GM12873 (cell line): ENCODE results near the gene TMEM217.

ENCODE experiments used
- CTCF ChIP-seq: IDR thresholded peaks from 2 replicates; pipeline ENCODE4 v1.5.1; 2012; ENCODE audit warnings: low read depth, mild to moderate bottlenecking, moderate library complexity, low read length, control low read depth; ENCODE audit not compliant: insufficient read depth; ENCODE audit errors: missing control alignments

The TMEM217 gene

DNA sequence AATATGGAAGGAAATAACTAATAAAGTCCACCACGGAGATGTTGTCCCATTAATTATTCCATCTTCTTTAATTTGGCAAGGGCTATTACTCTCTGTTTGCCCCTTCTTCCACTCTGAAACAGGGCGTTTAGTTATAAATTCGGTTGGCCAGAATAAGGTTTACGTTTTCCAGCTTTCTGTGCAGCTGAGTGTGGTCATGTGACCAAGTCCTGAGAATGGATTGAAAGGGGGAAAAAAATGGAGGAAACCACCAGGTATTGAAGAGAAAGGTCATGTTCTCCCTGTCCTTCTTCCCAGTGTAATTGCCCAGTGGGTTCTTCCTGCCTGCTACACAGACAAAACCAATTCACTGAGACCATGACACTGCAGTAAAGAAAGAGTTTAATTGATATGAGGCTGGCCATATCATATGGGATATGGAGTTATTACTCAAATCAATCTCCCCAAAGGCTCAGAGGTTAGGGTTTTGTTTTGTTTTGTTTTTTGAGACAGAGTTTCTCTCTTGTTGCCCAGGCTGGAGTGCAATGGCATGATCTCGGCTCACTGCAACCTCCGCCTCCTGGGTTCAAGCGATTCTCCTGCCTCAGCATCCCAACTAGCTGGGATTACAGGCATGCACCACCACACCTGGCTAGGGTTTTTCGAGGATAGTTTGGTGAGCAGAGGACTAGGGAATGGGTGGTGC is 14.7 kb downstream of the TMEM217 start:
- TF ChIP-seq CTCF: no peak

- TF ChIP-seq CTCF: no peak
Measured at GRCh38 chr6:37242429-37243052, 15.4 kb downstream of the TMEM217 start.

- TF ChIP-seq CTCF: no peak
Measured at GRCh38 chr6:37241775-37242428, 16.0 kb downstream of the TMEM217 start.

DNA sequence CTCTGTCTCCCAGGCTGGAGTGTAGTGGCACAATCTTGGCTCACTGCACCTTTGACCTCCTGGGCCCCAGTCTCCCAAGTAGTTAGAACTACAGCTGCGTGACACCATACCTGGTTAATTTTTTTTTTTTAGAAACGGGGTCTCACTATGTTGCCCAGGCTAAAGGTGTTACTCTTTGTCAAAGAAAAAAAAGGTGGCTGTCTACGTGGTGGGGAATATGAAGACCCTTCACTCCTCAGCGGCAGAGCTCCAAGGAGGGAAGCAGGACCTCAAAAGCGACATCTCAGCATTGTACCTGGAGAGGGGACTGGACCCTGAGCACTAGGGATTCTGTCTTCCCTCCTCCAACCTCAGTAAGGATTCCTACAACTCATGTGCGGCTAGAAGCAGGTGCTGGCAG is 16.8 kb downstream of the TMEM217 start:
- no peak for TF ChIP-seq CTCF

DNA sequence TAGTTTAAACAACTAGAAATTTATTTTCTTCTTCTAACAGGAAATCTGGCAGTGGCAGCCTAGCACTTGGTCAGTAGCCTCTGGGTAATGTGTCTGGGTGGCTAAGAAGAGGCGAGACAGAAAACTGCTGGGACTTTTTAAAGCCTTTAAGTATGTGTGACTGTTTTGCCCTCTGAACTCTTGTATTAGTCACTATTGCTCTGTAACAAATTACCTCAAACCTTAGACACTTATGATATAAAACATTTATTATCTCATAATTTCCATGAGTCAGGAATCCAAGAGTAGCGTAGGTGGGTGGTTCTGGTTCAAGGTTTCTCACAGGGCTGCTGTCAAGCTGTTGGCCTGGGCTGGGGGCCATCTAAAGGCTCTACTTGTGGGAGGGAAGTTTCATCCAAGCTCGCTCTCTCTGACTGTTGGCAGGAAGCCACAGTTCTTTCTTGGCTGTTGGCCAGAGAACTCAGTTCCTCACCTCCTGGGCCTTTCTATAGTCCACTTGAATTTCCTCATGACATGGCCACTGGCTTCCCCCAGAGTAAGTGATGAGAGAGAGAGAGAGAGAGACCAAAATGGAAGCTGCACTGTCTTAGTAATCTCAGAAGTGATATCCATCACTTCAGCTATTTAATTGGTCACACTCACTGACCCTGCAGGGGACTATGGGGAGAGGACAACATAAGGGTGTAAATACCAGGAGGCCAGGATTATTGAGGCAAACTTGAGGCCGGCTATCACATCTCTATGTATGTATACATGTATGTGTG is 17.8 kb downstream of the TMEM217 start:
- no peak for TF ChIP-seq CTCF

DNA sequence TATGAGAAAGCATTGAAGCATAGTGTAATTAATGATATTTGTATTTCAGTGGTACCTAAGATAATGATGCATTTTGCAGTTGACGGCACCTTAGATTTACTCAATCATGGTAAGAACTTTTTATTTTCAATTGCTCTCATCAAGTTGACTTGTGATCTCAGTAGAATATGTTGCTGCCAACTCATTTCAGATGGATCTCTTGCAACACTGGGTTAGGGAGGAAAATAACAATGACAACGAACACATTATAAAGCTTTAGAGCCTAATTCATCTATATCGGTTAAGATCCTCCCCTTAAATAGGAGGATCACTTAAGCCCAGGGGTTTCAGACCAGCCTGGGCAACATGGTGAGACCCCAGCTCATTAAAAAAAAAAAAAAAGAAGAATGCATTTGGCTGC is 18.4 kb downstream of the TMEM217 start:
- no peak for TF ChIP-seq CTCF

- no peak for TF ChIP-seq CTCF
Measured at GRCh38 chr6:37238381-37238780, 19.6 kb downstream of the TMEM217 start.
